PFSK-1 (cell line): ENCODE data around the gene USP6.

ENCODE experiments used
- POLR2AphosphoS5 ChIP-seq: IDR thresholded peaks from 2 replicates; pipeline ENCODE4 v1.6.1; 2012; ENCODE audit warnings: low read depth, mild to moderate bottlenecking, control low read depth, low read length, moderate library complexity
- TF ChIP-seq, protein P1 (sequence below), 2 experiments: IDR thresholded peaks; 2 replicates each; pipeline versions ENCODE4 v1.6.1 to v1.8.0; 2011 to 2012; ENCODE audit warnings: low read depth in 2 of 2, low read length in 2 of 2, control low read depth in 1 of 2, inconsistent platforms in 1 of 2, mild to moderate bottlenecking in 1 of 2, moderate library complexity in 1 of 2; ENCODE audit not compliant: insufficient read depth in 1 of 2

DNA sequence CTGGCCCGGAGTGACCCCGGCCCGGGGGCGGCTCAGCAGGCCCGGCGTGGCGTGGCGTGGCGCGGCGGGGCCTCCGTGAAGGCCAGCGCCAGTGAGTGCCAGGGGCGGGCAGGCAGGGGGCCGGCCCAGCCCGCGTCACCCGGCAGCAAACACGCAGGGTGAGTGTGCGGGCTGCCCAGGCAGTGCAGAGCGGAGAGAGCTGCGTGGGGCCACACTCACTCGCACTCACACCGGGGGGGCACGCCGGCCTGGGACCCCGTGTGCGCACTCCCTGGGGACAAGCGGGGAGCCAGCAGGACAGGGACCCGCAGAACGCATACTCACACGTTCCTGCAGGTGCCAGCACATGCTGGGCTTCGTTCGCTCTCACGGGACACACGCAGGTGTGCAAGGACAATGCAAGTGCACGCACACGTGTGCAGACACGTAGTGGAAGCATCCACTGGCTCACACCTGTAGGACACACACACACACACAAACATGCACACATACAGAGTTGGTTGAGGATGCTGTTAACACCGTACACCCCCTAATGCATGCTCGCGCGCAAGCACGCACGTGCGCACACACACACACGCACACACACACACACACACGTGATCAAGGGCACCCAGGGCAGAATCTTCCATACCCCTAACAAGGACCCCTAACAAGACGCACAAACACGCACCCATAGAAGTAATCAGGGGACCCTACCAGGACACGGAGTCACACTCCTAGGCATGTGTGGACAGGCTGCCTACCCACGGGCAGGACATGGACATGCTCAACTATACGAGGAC, 7.7 kb downstream of the USP6 start:
- TF ChIP-seq POLR2AphosphoS5, result no peak
- TF ChIP-seq, protein P1, sequence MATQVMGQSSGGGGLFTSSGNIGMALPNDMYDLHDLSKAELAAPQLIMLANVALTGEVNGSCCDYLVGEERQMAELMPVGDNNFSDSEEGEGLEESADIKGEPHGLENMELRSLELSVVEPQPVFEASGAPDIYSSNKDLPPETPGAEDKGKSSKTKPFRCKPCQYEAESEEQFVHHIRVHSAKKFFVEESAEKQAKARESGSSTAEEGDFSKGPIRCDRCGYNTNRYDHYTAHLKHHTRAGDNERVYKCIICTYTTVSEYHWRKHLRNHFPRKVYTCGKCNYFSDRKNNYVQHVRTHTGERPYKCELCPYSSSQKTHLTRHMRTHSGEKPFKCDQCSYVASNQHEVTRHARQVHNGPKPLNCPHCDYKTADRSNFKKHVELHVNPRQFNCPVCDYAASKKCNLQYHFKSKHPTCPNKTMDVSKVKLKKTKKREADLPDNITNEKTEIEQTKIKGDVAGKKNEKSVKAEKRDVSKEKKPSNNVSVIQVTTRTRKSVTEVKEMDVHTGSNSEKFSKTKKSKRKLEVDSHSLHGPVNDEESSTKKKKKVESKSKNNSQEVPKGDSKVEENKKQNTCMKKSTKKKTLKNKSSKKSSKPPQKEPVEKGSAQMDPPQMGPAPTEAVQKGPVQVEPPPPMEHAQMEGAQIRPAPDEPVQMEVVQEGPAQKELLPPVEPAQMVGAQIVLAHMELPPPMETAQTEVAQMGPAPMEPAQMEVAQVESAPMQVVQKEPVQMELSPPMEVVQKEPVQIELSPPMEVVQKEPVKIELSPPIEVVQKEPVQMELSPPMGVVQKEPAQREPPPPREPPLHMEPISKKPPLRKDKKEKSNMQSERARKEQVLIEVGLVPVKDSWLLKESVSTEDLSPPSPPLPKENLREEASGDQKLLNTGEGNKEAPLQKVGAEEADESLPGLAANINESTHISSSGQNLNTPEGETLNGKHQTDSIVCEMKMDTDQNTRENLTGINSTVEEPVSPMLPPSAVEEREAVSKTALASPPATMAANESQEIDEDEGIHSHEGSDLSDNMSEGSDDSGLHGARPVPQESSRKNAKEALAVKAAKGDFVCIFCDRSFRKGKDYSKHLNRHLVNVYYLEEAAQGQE (IDR thresholded peaks at IDR 0.05; ENCODE audit: insufficient read depth in 1 of 2, low read depth in 2 of 2, low read length in 2 of 2), result no peak
